Large intestine (tissue), 3 donors: ENCODE measurements around the gene ZNF282. TPM values are rescaled to one million over a fixed set of nuclear protein-coding genes. Genes with fewer than 3 reads are reported as not detected.
"Not testable (repeated sequence)": the region's sequence is repeated elsewhere in the genome, so short reads cannot be mapped to it uniquely, and the experiment has no call there.

Experiments
- DNase-seq, 2 donors: peaks; one replicate each; pipeline versions ENCODE4 v3.0.0 to v3.0.0-alpha.2; 2013
- H3K27ac ChIP-seq: one replicate; pipeline ENCODE4 v1.5.1; 2013; ENCODE audit warnings: low read length
- H3K27me3 ChIP-seq: 2 replicates; pipeline ENCODE4 v1.6.1; 2013; ENCODE audit warnings: low read length; ENCODE audit not compliant: control insufficient read depth, insufficient read depth
- H3K36me3 ChIP-seq: 2 replicates; pipeline ENCODE4 v1.6.1; 2013; ENCODE audit warnings: low read length; ENCODE audit not compliant: control insufficient read depth, insufficient read depth
- H3K4me1 ChIP-seq: one replicate; pipeline ENCODE4 v1.6.1; 2013; ENCODE audit warnings: low read length; ENCODE audit not compliant: control insufficient read depth, insufficient read depth
- H3K4me3 ChIP-seq: one replicate; pipeline ENCODE4 v1.5.1; 2013; ENCODE audit warnings: low read length
- H3K9me3 ChIP-seq: one replicate; pipeline ENCODE4 v1.6.1; 2013; ENCODE audit warnings: mild to moderate bottlenecking, low read depth, low read length, moderate library complexity; ENCODE audit not compliant: control insufficient read depth
- WGBS: methylation state at CpG from one replicate; pipeline ENCODE4 v1.1.5; 2013; ENCODE audit warnings: low lambda C conversion rate; ENCODE audit not compliant: insufficient coverage; 5-methylcytosine and 5-hydroxymethylcytosine counted together
- polyA plus RNA-seq: library from polyadenylated mRNA; unstranded; fragments of 120-200 nt; gene quantifications from one replicate; pipeline ENCODE4 v1.2.1, GENCODE V29; 2013

ZNF282 gene
- polyA plus RNA-seq, 1 donor: 25.1 TPM

DNA sequence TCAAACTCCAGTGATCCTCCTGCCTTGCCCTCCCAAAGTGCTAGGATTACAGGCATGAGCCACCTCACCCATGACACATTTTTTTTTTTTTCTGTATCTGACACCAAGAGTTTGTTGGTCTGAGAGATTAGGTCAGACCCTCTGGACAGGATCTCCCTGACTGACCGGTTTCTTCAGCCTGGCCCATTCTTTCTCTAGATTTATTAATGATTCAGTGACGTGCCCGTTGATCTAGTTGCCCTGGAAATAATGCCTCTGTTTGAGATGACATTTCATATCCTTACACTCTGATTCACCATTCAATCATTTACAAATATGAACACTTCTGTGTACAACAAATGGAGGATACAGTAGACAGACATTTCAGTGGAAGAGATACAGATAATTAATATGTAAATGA, 42.7 kb downstream of the ZNF282 start:
- no peak for DNase-seq
- H3K4me1 ChIP-seq: peaks cover 15% of the 10 kb centered on the region
- H3K27me3 ChIP-seq: no peaks in the 10 kb centered on the region
- H3K4me3 ChIP-seq: no peak overlapping the region
- no CpG with 5 or more reads among the region's 3 CpGs for WGBS
- no peaks in the 10 kb centered on the region for H3K9me3 ChIP-seq
- no peaks in the 10 kb centered on the region for H3K36me3 ChIP-seq
- H3K27ac ChIP-seq: no peak overlapping the region

DNA sequence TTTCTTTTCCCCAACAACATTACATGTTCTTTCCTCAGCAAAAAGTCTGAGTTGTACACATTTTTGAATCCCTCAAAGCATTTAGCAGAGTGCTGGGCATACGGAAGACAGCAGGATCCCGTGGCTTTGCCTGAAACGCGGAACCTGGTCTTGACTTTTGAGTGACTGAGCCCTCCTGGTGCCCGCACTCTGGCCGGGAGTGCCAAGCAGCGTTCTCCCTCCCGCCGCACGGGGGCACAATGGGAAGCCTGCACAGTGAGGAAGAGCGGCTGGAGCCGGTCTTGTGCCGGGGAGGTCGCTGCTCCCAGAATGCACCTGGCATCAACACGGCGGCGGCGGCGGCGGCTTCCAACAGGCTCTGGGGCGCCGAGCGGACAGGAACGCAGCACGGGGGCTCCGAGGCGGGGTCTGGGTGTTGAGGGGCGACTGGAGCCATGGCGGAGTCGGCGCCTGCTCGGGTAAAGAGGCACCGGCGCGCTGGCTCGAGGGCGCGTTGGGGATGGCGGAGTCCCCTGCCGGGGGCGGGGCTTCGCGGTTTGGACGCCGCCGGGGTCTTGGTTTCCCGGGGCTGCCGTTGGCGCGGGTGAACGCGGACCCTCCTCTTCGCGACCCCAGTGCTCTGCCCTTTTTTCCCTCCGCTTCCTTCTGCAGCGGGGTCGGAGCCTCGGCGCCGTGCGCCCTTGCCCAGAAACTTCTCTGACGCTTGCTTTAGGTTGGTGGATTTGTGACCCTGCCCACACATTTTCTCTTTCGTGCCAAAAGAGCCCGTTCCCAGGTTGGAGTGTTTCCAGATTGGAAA, 44.2 kb downstream of the ZNF282 start, which contains the start of gene ZNF212:
ZNF212 (plus strand) TSS at position 307 of the 799 bp plus-strand sequence; CDS start at position 435, 128 bp downstream.
- peak; percentile 86 to 89 for DNase-seq
- peak within 1 kb of the TSS; percentile 97 for H3K4me3 ChIP-seq
- WGBS: no CpG with 5 or more reads among the region's 64 CpGs
- H3K27me3 ChIP-seq: no peaks in the 10 kb centered on the region
- peak within 1 kb of the TSS; percentile 51 for H3K27ac ChIP-seq
- no peaks in the 10 kb centered on the region for H3K36me3 ChIP-seq
- no peaks in the 10 kb centered on the region for H3K9me3 ChIP-seq
- H3K4me1 ChIP-seq: peaks cover 15% of the 10 kb centered on the region

DNA sequence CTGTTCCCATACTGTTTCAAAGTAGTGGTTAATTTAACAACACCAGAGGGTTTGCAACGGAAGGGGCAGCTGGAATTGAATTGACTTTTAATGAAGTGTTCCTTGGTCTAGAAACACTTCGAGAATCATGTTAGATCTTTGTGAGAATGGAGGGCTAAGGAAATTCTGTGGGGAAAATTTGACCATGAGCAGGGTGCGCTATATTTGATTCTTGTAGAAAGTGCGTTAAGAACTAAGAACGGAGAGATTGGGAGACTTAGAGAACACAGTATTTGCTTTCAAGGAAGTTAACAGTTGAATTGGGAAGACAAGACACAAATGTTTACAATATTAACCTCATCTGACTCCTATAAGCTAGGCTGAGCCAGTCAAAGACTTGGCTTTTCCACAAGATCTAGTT, 45.3 kb downstream of the ZNF282 start:
- Histone ChIP-seq H3K27ac (no peak overlapping the region), H3K4me1 (peaks cover 15% of the 10 kb centered on the region), H3K27me3 (no peaks in the 10 kb centered on the region), H3K4me3 (peak overlapping the region; percentile 97), H3K9me3 (no peaks in the 10 kb centered on the region), H3K36me3 (no peaks in the 10 kb centered on the region)
- WGBS: 88% methylated on average over 4 of the region's 5 CpGs
- DNase-seq: no peak

GRCh38 chr7:149241696-149242095, 46.4 kb downstream of the ZNF282 start:
- Histone ChIP-seq H3K4me1 (peaks cover 15% of the 10 kb centered on the region), H3K9me3 (no peaks in the 10 kb centered on the region), H3K27me3 (no peaks in the 10 kb centered on the region), H3K27ac (peak overlapping the region; percentile 69), H3K4me3 (peak overlapping the region; percentile 23), H3K36me3 (no peaks in the 10 kb centered on the region)
- DNase-seq: peak; percentile 26 to 63
- whole genome bisulfite sequencing: 48% methylated on average over 3 of the region's 5 CpGs

GRCh38 chr7:149245244-149245643, 49.9 kb downstream of the ZNF282 start:
- Histone ChIP-seq H3K4me3 (no peak overlapping the region), H3K4me1 (peaks cover 15% of the 10 kb centered on the region), H3K27me3 (no peaks in the 10 kb centered on the region), H3K9me3 (no peaks in the 10 kb centered on the region), H3K36me3 (peaks cover under 1% of the 10 kb centered on the region), H3K27ac (no peak overlapping the region)
- DNase-seq: no peak
- no CpG with 5 or more reads among the region's 5 CpGs for WGBS

DNA sequence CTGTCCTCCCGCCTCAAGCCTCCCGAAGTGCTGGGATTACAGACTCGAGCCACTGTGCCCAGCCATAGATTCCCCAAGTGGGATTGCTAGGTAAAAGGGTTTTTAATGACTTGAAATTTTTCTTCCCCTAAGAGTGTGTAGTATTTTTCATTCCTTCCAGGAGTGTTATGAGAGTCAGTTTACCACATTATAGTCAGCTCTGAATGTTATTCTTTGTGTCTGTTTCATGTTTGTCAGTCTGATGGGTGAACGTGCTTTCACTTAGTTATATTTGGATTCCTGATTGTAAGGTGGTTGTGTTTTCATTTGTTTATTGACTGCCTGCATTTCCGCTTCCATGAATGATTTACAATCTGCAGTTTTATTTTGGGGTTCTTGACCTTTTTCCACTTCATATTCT, 50.4 kb downstream of the ZNF282 start:
- Histone ChIP-seq H3K9me3 (no peaks in the 10 kb centered on the region), H3K27ac (no peak overlapping the region), H3K27me3 (no peaks in the 10 kb centered on the region), H3K4me1 (peaks cover 11% of the 10 kb centered on the region), H3K36me3 (peaks cover 5% of the 10 kb centered on the region), H3K4me3 (no peak overlapping the region)
- 82% methylated on average over 2 of the region's 5 CpGs for WGBS
- DNase-seq: no peak

DNA sequence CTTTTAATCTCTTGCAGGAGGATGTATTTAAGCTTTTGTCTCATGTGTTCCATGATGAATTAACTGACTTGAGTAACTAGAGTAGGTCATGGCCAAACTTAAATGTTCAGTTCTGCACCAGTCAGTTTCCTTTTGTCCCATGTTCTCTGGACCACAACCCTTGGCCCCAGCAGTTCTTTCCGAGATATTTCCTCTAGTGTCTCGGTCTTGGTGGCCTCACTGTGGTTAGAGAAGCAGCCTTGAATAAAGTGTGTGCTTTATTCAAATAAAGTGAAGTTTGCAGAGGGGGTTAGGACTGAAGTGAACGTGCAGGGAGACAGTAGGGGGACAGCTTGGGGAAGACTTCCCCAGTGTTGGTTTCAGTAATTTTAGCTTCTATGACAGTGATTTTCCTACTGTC, 53.4 kb downstream of the ZNF282 start:
- Histone ChIP-seq H3K9me3 (no peaks in the 10 kb centered on the region), H3K4me3 (no peak overlapping the region), H3K36me3 (peaks cover 29% of the 10 kb centered on the region), H3K4me1 (no peaks in the 10 kb centered on the region), H3K27ac (no peak overlapping the region), H3K27me3 (no peaks in the 10 kb centered on the region)
- no CpG with 5 or more reads among the region's 3 CpGs for WGBS
- no peak for DNase-seq

GRCh38 chr7:149250151-149250550, 54.8 kb downstream of the ZNF282 start:
- not testable (repeated sequence) for H3K27ac ChIP-seq, H3K4me3 ChIP-seq, H3K4me1 ChIP-seq, H3K9me3 ChIP-seq, H3K27me3 ChIP-seq, DNase-seq
- H3K36me3 ChIP-seq: peaks cover 42% of the 10 kb centered on the region
- WGBS: no CpG with 5 or more reads among the region's 18 CpGs

DNA sequence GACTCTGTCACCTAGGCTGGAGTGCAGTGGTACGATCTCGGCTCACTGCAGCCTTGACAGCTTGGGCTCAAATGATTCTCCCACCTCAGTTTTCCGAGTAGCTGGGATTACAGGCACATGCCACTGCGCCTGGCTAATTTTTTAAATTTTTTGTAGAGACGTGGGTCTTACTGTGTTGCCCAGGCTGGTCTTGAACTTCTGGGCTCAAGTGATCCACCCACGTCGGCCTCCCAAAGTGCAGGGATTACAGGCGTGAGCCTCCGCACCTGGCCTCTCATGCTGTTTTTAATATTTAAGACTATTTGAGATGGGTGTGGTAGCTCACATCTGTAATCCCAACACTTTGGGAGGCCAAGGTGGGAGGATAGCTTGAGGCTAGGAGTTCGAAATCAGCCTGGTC, 56.2 kb downstream of the ZNF282 start:
- no CpG with 5 or more reads among the region's 10 CpGs for WGBS

GRCh38 chr7:149252378-149252777, 57.0 kb downstream of the ZNF282 start:
- H3K4me1 ChIP-seq: no peaks in the 10 kb centered on the region

More for the DNA sequence above, 56.2 kb downstream of the ZNF282 start:
- not testable (repeated sequence) for H3K9me3 ChIP-seq, H3K4me3 ChIP-seq, DNase-seq, H3K27me3 ChIP-seq, H3K27ac ChIP-seq, H3K4me1 ChIP-seq
- H3K36me3 ChIP-seq: peaks cover 48% of the 10 kb centered on the region

GRCh38 chr7:149253665-149254064, 58.3 kb downstream of the ZNF282 start:
- no peak overlapping the region for H3K4me3 ChIP-seq
- H3K36me3 ChIP-seq: peaks cover 48% of the 10 kb centered on the region
- H3K4me1 ChIP-seq: no peaks in the 10 kb centered on the region
- no peak overlapping the region for H3K27ac ChIP-seq
- no peaks in the 10 kb centered on the region for H3K27me3 ChIP-seq
- no peaks in the 10 kb centered on the region for H3K9me3 ChIP-seq
- DNase-seq: no peak
- no CpG with 5 or more reads among the region's 7 CpGs for WGBS

More at GRCh38 chr7:149252378-149252777, 57.0 kb downstream of the ZNF282 start:
- WGBS: no CpG with 5 or more reads among the region's 2 CpGs
- Histone ChIP-seq H3K27me3 (no peaks in the 10 kb centered on the region), H3K4me3 (no peak overlapping the region), H3K27ac (no peak overlapping the region), H3K9me3 (no peaks in the 10 kb centered on the region), H3K36me3 (peaks cover 48% of the 10 kb centered on the region)
- no peak for DNase-seq
